ENCODE data around the gene ZNF610.
"Not testable (repeated sequence)": the region's sequence is repeated elsewhere in the genome, so short reads cannot be mapped to it uniquely, and the experiment has no call there.

ZNF610 gene

DNA sequence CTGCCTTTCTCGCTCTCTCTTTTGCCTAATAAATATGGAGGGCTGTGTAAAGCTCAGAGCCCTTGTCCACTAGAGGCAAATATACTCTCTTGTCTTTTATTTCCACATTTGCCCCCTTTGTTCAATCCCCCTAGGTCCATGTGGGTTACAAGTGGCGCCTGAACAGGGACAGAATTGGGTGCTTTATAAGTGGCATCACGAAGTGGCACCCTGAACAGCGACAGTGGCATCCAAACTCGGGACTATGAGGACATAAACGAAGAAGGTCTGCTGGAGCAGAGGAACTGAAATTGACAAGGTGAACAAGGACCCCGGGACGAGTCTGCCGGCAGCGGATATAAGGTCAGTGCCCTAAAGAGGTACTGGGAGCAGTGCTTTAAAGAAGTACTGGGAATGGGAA, 4.3 kb upstream of the ZNF610 start:
- no peak overlapping the region for H3K27ac ChIP-seq
- no peak overlapping the region for H3K4me3 ChIP-seq
- H3K9ac ChIP-seq, result no peak overlapping the region
- H3K4me1 ChIP-seq, result no peaks in the 10 kb centered on the region
- no peak for TF ChIP-seq Cebpa-rat (IDR thresholded peaks at IDR 0.05)
- no peaks in the 10 kb centered on the region for H3K27me3 ChIP-seq
- H3K9me3 ChIP-seq, result peaks cover 90% of the 10 kb centered on the region
- peaks cover 36% of the 10 kb centered on the region for H3K36me3 ChIP-seq
- H4K20me1 ChIP-seq, result no peaks in the 10 kb centered on the region
- no peak overlapping the region for H3K4me2 ChIP-seq

DNA sequence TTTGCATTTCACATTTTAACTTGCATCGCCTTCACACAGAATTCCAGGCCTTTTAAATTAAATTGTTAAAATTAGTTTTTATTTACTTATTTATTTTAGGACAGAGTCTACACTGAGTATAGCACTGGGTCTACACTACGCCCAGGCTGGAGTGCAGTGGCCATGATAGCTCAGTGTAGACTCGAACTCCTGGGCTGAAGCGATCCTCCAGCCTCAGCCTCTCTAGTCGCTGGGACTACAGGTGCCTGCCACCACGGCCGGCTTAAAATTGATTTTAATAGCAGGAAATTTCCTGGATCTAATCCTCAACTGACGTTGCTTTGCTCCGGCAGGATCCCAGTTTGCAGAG, 301 bp upstream of the ZNF610 start:
- H3K4me3 ChIP-seq, result peak overlapping the region; percentile 92
- H3K27ac ChIP-seq, result peak overlapping the region; percentile 97
- peaks cover 59% of the 10 kb centered on the region for H3K36me3 ChIP-seq
- 0 out of 2 replicates have a peak overlapping the region, but pooled peaks have one; percentile 98 for H3K9ac ChIP-seq
- H3K4me2 ChIP-seq, result peak overlapping the region; percentile 34; the same call in 1 of the 2 replicates
- no peaks in the 10 kb centered on the region for H4K20me1 ChIP-seq
- peaks cover 51% of the 10 kb centered on the region for H3K9me3 ChIP-seq
- peaks cover 13% of the 10 kb centered on the region for H3K4me1 ChIP-seq
- H3K27me3 ChIP-seq, result no peaks in the 10 kb centered on the region
- no peak for TF ChIP-seq Cebpa-rat (IDR thresholded peaks at IDR 0.05)

DNA sequence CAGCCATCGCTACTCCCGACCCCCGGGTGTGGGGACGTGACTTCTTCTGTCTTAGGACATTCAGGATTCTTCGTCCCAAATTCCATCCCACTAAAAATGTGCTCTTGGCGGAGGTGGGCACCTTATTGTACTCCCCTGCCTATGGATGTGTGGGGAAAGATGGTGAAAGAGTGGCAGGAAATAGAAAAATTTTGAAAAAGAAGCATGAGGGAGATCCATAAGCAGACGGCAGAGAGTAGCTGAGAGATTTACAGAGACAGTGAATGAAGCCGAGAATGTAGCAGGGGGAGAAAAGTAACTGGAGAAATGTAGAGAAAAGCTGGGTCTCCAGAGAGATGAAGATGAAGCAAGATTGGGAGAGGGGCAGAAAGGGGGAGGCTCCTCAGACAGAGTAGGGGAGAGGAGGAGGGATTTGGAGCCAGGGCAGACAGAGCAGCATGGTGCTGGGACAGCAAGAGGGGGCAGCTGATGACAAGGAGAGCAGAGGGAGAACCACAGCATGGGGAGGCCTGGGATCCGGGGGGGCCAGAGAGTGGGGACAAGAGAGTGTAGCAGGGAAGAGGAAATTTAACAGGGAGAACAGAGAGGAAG, 843 bp downstream of the ZNF610 start:
- H3K27me3 ChIP-seq, result no peaks in the 10 kb centered on the region
- H3K4me3 ChIP-seq, result peak overlapping the region; percentile 92
- H3K9me3 ChIP-seq, result peaks cover 39% of the 10 kb centered on the region
- H3K36me3 ChIP-seq, result peaks cover 58% of the 10 kb centered on the region
- peak overlapping the region; percentile 97 for H3K27ac ChIP-seq
- 0 out of 2 replicates have a peak, but pooled peaks have one; percentile 47 for TF ChIP-seq Cebpa-rat (IDR thresholded peaks at IDR 0.05)
- peak overlapping the region; percentile 98 for H3K9ac ChIP-seq
- H3K4me1 ChIP-seq, result peaks cover 13% of the 10 kb centered on the region
- H3K4me2 ChIP-seq, result peak overlapping the region; percentile 88
- no peaks in the 10 kb centered on the region for H4K20me1 ChIP-seq

DNA sequence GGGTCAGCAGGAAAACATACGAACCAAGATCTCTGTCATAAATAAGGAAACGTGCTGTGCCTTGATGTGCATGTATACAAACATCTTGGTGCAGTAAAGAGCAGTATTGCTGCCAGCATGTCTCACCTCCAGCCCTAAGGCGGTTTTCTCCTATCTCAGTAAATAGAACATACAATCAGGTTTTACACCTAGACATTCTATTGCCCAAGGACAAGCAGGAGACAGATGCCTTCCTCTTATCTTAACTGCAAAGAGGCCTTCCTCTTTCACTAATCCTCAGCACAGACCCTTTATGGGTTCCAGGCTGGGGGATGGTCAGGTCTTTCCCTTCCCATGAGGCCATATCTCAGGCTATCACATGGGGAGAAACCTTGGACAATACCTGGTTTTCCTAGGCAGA, 3.0 kb downstream of the ZNF610 start:
- H3K9me3 ChIP-seq, result peaks cover 18% of the 10 kb centered on the region
- not testable (repeated sequence) for H3K27me3 ChIP-seq, H3K27ac ChIP-seq, H3K4me3 ChIP-seq, H4K20me1 ChIP-seq, H3K9ac ChIP-seq, H3K4me2 ChIP-seq
- H3K36me3 ChIP-seq, result peaks cover 61% of the 10 kb centered on the region
- H3K4me1 ChIP-seq, result peaks cover 13% of the 10 kb centered on the region

GRCh38 chr19:52343548-52343947, 7.5 kb downstream of the ZNF610 start:
- Histone ChIP-seq H3K27ac (no peak overlapping the region), H3K4me1 (no peaks in the 10 kb centered on the region), H4K20me1 (no peaks in the 10 kb centered on the region), H3K27me3 (no peaks in the 10 kb centered on the region), H3K4me2 (no peak overlapping the region), H3K9ac (no peak overlapping the region), H3K9me3 (peaks cover 10% of the 10 kb centered on the region; the same call in 1 of the 2 replicates), H3K4me3 (no peak overlapping the region), H3K36me3 (peaks cover 88% of the 10 kb centered on the region)
- TF ChIP-seq Cebpa-rat (IDR thresholded peaks at IDR 0.05), result no peak

DNA sequence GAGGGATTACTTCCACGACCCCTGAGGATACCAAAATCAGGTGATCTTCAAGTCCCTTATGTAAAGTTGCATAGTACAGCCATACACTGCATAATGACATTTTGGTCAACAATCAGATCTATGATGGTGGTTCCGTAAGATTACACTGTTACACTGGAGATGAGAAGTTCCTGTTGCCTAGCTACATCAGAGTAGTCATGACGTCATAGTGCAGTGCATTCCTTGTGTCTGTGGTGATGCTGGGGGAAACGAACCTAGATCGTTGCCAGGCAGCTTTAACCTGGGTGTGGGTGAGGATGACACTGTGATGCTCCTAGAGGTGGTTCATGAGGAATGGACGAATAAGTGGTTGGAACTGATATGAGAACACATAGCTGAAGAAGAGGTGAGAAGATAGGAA, 9.1 kb downstream of the ZNF610 start:
- H3K36me3 ChIP-seq, result peaks cover 88% of the 10 kb centered on the region
- TF ChIP-seq Cebpa-rat (IDR thresholded peaks at IDR 0.05), result no peak
- peaks cover 10% of the 10 kb centered on the region; the same call in 1 of the 2 replicates for H3K9me3 ChIP-seq
- H3K9ac ChIP-seq, result no peak overlapping the region
- H3K4me1 ChIP-seq, result no peaks in the 10 kb centered on the region
- no peak overlapping the region for H3K4me2 ChIP-seq
- H4K20me1 ChIP-seq, result no peaks in the 10 kb centered on the region
- no peak overlapping the region for H3K4me3 ChIP-seq
- no peak overlapping the region for H3K27ac ChIP-seq
- no peaks in the 10 kb centered on the region for H3K27me3 ChIP-seq

GRCh38 chr19:52351512-52351911, 15.5 kb downstream of the ZNF610 start:
- no peak overlapping the region for H3K9ac ChIP-seq
- peaks cover 95% of the 10 kb centered on the region for H3K36me3 ChIP-seq
- no peaks in the 10 kb centered on the region for H3K27me3 ChIP-seq
- peak overlapping the region; percentile 60; the same call in 1 of the 2 replicates for H3K27ac ChIP-seq
- TF ChIP-seq Cebpa-rat (IDR thresholded peaks at IDR 0.05), result no peak
- H3K4me2 ChIP-seq, result peak overlapping the region; percentile 62
- H3K9me3 ChIP-seq, result peaks cover 55% of the 10 kb centered on the region
- H4K20me1 ChIP-seq, result no peaks in the 10 kb centered on the region
- no peak overlapping the region for H3K4me3 ChIP-seq
- peaks cover 19% of the 10 kb centered on the region for H3K4me1 ChIP-seq

- Histone ChIP-seq H4K20me1 (no peaks in the 10 kb centered on the region), H3K27me3 (no peaks in the 10 kb centered on the region), H3K27ac (no peak overlapping the region), H3K4me1 (peaks cover 11% of the 10 kb centered on the region), H3K9ac (no peak overlapping the region), H3K4me2 (no peak overlapping the region), H3K36me3 (peaks cover 76% of the 10 kb centered on the region), H3K4me3 (peak overlapping the region; percentile 41; the same call in 1 of the 2 replicates), H3K9me3 (peaks cover 82% of the 10 kb centered on the region)
- no peak for TF ChIP-seq Cebpa-rat (IDR thresholded peaks at IDR 0.05)
Measured at GRCh38 chr19:52366414-52366824, 30.4 kb downstream of the ZNF610 start.

GRCh38 chr19:52369559-52370340, 33.7 kb downstream of the ZNF610 start, which contains the start of gene ZNF880:
TSS of gene ZNF880 (plus strand) at chr19:52369923. CDS start at chr19:52369966, 43 bp downstream.
- H3K4me3 ChIP-seq, result peak within 1 kb of the TSS; percentile 88
- H3K9me3 ChIP-seq, result peaks cover 81% of the 10 kb centered on the region
- H3K27me3 ChIP-seq, result no peaks in the 10 kb centered on the region
- H4K20me1 ChIP-seq, result no peaks in the 10 kb centered on the region
- TF ChIP-seq Cebpa-rat (IDR thresholded peaks at IDR 0.05), result no peak
- H3K9ac ChIP-seq, result peak within 1 kb of the TSS; percentile 98
- H3K4me1 ChIP-seq, result peaks cover 11% of the 10 kb centered on the region
- H3K4me2 ChIP-seq, result peak within 1 kb of the TSS; percentile 94
- peaks cover 75% of the 10 kb centered on the region for H3K36me3 ChIP-seq
- peak within 1 kb of the TSS; percentile 99 for H3K27ac ChIP-seq

DNA sequence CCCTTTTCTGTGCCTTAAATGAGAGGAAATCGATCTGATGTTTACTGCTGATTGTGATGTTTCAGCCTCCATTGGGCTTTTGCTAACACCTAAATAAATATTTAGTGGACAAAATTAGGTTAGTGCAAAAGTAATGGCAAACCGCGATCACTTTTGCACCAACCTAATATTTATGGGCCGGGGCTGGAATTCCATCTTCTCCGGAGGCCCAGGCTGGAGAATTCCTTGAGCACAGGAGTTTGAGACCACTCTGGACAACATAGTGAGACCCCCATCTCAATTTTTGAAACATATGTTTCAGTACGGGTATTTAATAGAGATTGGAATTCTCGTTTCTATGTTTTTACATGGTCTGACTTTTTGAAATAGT, 34.3 kb downstream of the ZNF610 start:
- H3K4me1 ChIP-seq, result peaks cover 11% of the 10 kb centered on the region
- peak overlapping the region; percentile 98 for H3K9ac ChIP-seq
- no peaks in the 10 kb centered on the region for H4K20me1 ChIP-seq
- H3K27me3 ChIP-seq, result no peaks in the 10 kb centered on the region
- H3K36me3 ChIP-seq, result peaks cover 75% of the 10 kb centered on the region
- H3K4me3 ChIP-seq, result peak overlapping the region; percentile 88
- H3K9me3 ChIP-seq, result peaks cover 81% of the 10 kb centered on the region
- H3K27ac ChIP-seq, result peak overlapping the region; percentile 99
- TF ChIP-seq Cebpa-rat (IDR thresholded peaks at IDR 0.05), result no peak
- H3K4me2 ChIP-seq, result peak overlapping the region; percentile 94
